WTC11 (cell line): ENCODE measurements around the gene ACP4.

ENCODE experiments used
- CTCF ChIP-seq: fragments of 200-600 bp; IDR thresholded peaks from 2 replicates; pipeline ENCODE4 v1.8.0; 2022; ENCODE audit warnings: antibody characterized with exemption
- FOXP1 ChIP-seq: sonication (generic); formaldehyde crosslinking; IDR thresholded peaks from 2 replicates; pipeline ENCODE4 v1.8.0; 2022; ENCODE audit warnings: missing genetic modification reagents, mild to moderate bottlenecking, moderate library complexity, borderline replicate concordance
- KAT7 ChIP-seq: sonication (generic); formaldehyde crosslinking; IDR thresholded peaks from 2 replicates; pipeline ENCODE4 v1.8.1; 2023; ENCODE audit warnings: missing genetic modification reagents, mild to moderate bottlenecking, borderline replicate concordance
- NR2C2 ChIP-seq: sonication (generic); formaldehyde crosslinking; IDR thresholded peaks from 2 replicates; pipeline ENCODE4 v1.8.0; 2022; ENCODE audit warnings: mild to moderate bottlenecking, missing genetic modification reagents
- RELA ChIP-seq: sonication (generic); formaldehyde crosslinking; IDR thresholded peaks from 2 replicates; pipeline ENCODE4 v1.8.1; 2022; ENCODE audit warnings: missing genetic modification reagents, mild to moderate bottlenecking, borderline replicate concordance
- TP53 ChIP-seq: sonication (generic); formaldehyde crosslinking; IDR thresholded peaks from 2 replicates; pipeline ENCODE4 v1.8.1; 2023; ENCODE audit warnings: mild to moderate bottlenecking, missing genetic modification reagents
- USF1 ChIP-seq: sonication (generic); formaldehyde crosslinking; IDR thresholded peaks from 2 replicates; pipeline ENCODE4 v1.8.0; 2022; ENCODE audit warnings: mild to moderate bottlenecking, missing genetic modification reagents

- TF ChIP-seq RELA (no peak), CTCF (no peak), KAT7 (CRISPR knock-in tag) (no peak), FOXP1 (CRISPR knock-in tag) (no peak), USF1 (CRISPR knock-in tag) (no peak), TP53 (CRISPR knock-in tag) (no peak), NR2C2 (CRISPR knock-in tag) (no peak)
Measured at GRCh38 chr19:50843701-50844221, 53.5 kb downstream of the ACP4 start.
